ENCODE measurements around the gene BCAS1.

Gene BCAS1

GRCh38 chr20:53950578-53950977, 119.8 kb downstream of the BCAS1 start:
- no peak for TF ChIP-seq CTCF (IDR thresholded peaks at IDR 0.05; ENCODE audit: insufficient read depth, low read depth, low read length, missing control alignments)
- DNase-seq (ENCODE audit: low read depth) = no peak
- H3K4me3 ChIP-seq (ENCODE audit: low read length) = no peak overlapping the region

GRCh38 chr20:53950031-53950430, 120.4 kb downstream of the BCAS1 start:
- no peak for TF ChIP-seq CTCF (IDR thresholded peaks at IDR 0.05; ENCODE audit: insufficient read depth, low read depth, low read length, missing control alignments)
- no peak overlapping the region for H3K4me3 ChIP-seq (ENCODE audit: low read length)
- no peak for DNase-seq (ENCODE audit: low read depth)

GRCh38 chr20:53949319-53949839, 121.0 kb downstream of the BCAS1 start:
- peak; percentile 95 for DNase-seq (ENCODE audit: low read depth)
- H3K4me3 ChIP-seq (ENCODE audit: low read length) = no peak overlapping the region
- TF ChIP-seq CTCF (IDR thresholded peaks at IDR 0.05; ENCODE audit: insufficient read depth, low read depth, low read length, missing control alignments) = no peak

- no peak for DNase-seq (ENCODE audit: low read depth)
- no peak for TF ChIP-seq CTCF (IDR thresholded peaks at IDR 0.05; ENCODE audit: insufficient read depth, low read depth, low read length, missing control alignments)
- H3K4me3 ChIP-seq (ENCODE audit: low read length) = no peak overlapping the region
Observed at GRCh38 chr20:53948383-53949318, 121.7 kb downstream of the BCAS1 start.

- no peak overlapping the region for H3K4me3 ChIP-seq (ENCODE audit: low read length)
- TF ChIP-seq CTCF (IDR thresholded peaks at IDR 0.05; ENCODE audit: insufficient read depth, low read depth, low read length, missing control alignments) = no peak
- DNase-seq (ENCODE audit: low read depth) = no peak
Observed at GRCh38 chr20:53947501-53948195, 122.7 kb downstream of the BCAS1 start.

GRCh38 chr20:53946106-53946505, 124.3 kb downstream of the BCAS1 start:
- no peak for TF ChIP-seq CTCF (IDR thresholded peaks at IDR 0.05; ENCODE audit: insufficient read depth, low read depth, low read length, missing control alignments)
- H3K4me3 ChIP-seq (ENCODE audit: low read length) = no peak overlapping the region
- no peak for DNase-seq (ENCODE audit: low read depth)
